Neural progenitor cell (in vitro differentiated cells): ENCODE results near the gene ARL16. TPM values are rescaled to one million over a fixed set of nuclear protein-coding genes. Genes with fewer than 3 reads are reported as not detected.

Source experiments
- DNase-seq: peaks from one replicate; pipeline ENCODE4 v3.0.0-alpha.2; 2016; ENCODE audit warnings: low spot score
- H2AFZ ChIP-seq: fragments of 200-600 bp; sonication (generic); replicated peaks from 2 replicates; pipeline ENCODE4 v1.6.1; 2016; ENCODE audit warnings: antibody characterized with exemption
- H3F3A ChIP-seq: fragments of 200-600 bp; sonication (generic); 2 replicates; pipeline ENCODE4 v1.6.1; 2016; ENCODE audit warnings: antibody characterized with exemption, low read depth
- H3K27ac ChIP-seq: fragments of 200-600 bp; sonication (generic); 2 replicates; pipeline ENCODE4 v1.5.1; 2016; ENCODE audit warnings: mild to moderate bottlenecking
- H3K27me3 ChIP-seq: fragments of 200-600 bp; sonication (generic); 2 replicates; pipeline ENCODE4 v1.6.1; 2016; ENCODE audit warnings: mild to moderate bottlenecking, moderate library complexity
- H3K36me3 ChIP-seq: fragments of 200-600 bp; sonication (generic); 2 replicates; pipeline ENCODE4 v1.5.1; 2016
- H3K4me1 ChIP-seq: fragments of 200-600 bp; sonication (generic); 2 replicates; pipeline ENCODE4 v1.6.1; 2016; ENCODE audit warnings: mixed run types
- H3K4me2 ChIP-seq: fragments of 200-600 bp; sonication (generic); 2 replicates; pipeline ENCODE4 v1.6.1; 2016
- H3K4me3 ChIP-seq: fragments of 200-600 bp; sonication (generic); 2 replicates; pipeline ENCODE4 v1.5.1; 2016
- H3K79me2 ChIP-seq: fragments of 200-600 bp; sonication (generic); 2 replicates; pipeline ENCODE4 v1.6.1; 2016; ENCODE audit warnings: low read depth
- H3K9ac ChIP-seq: fragments of 200-600 bp; sonication (generic); 2 replicates; pipeline ENCODE4 v1.6.1; 2016
- H3K9me3 ChIP-seq: fragments of 200-600 bp; sonication (generic); 2 replicates; pipeline ENCODE4 v1.5.1; 2016; ENCODE audit warnings: low read depth
- H4K20me1 ChIP-seq: fragments of 200-600 bp; sonication (generic); 2 replicates; pipeline ENCODE4 v1.6.1; 2016; ENCODE audit warnings: low read depth
- H3K27ac Mint-ChIP-seq: 3 replicates; pipeline ENCODE4 v1.8.0; 2021; ENCODE audit warnings: mixed read lengths
- H3K27me3 Mint-ChIP-seq: 2 replicates; pipeline ENCODE4 v1.8.0; 2022; ENCODE audit warnings: low read depth, mild to moderate bottlenecking, inconsistent platforms, moderate library complexity, mixed read lengths; ENCODE audit not compliant: insufficient read depth
- H3K36me3 Mint-ChIP-seq: 3 replicates; pipeline ENCODE4 v1.8.0; 2021; ENCODE audit warnings: mixed read lengths
- H3K4me1 Mint-ChIP-seq: 3 replicates; pipeline ENCODE4 v1.8.0; 2021; ENCODE audit warnings: mixed read lengths
- H3K4me3 Mint-ChIP-seq: 3 replicates; pipeline ENCODE4 v1.8.0; 2021; ENCODE audit warnings: mild to moderate bottlenecking, moderate library complexity, mixed read lengths
- H3K9me3 Mint-ChIP-seq: 3 replicates; pipeline ENCODE4 v1.8.0; 2020; ENCODE audit warnings: mixed read lengths
- CTCF ChIP-seq: fragments of 200-600 bp; sonication (generic); IDR thresholded peaks from 2 replicates; pipeline ENCODE4 v1.5.1; 2017; ENCODE audit warnings: antibody characterized with exemption, mild to moderate bottlenecking
- EZH2 ChIP-seq: fragments of 200-600 bp; sonication (generic); IDR thresholded peaks from 2 replicates; pipeline ENCODE4 v1.6.1; 2017; ENCODE audit warnings: antibody characterized with exemption, mild to moderate bottlenecking, moderate library complexity
- EZH2phosphoT487 ChIP-seq: fragments of 200-600 bp; sonication (generic); IDR thresholded peaks from 2 replicates; pipeline ENCODE4 v1.6.1; 2017; ENCODE audit warnings: antibody characterized with exemption
- total RNA-seq: library from RNA; depleted of rRNA; stranded (reverse); fragments of >200 nt; gene quantifications from 2 replicates; pipeline ENCODE4 v1.2.3, GENCODE V29; 2015; ENCODE audit warnings: low replicate concordance

The ARL16 gene
- total RNA-seq, 1 donor from 2014 or later, result 31.2 TPM

DNA sequence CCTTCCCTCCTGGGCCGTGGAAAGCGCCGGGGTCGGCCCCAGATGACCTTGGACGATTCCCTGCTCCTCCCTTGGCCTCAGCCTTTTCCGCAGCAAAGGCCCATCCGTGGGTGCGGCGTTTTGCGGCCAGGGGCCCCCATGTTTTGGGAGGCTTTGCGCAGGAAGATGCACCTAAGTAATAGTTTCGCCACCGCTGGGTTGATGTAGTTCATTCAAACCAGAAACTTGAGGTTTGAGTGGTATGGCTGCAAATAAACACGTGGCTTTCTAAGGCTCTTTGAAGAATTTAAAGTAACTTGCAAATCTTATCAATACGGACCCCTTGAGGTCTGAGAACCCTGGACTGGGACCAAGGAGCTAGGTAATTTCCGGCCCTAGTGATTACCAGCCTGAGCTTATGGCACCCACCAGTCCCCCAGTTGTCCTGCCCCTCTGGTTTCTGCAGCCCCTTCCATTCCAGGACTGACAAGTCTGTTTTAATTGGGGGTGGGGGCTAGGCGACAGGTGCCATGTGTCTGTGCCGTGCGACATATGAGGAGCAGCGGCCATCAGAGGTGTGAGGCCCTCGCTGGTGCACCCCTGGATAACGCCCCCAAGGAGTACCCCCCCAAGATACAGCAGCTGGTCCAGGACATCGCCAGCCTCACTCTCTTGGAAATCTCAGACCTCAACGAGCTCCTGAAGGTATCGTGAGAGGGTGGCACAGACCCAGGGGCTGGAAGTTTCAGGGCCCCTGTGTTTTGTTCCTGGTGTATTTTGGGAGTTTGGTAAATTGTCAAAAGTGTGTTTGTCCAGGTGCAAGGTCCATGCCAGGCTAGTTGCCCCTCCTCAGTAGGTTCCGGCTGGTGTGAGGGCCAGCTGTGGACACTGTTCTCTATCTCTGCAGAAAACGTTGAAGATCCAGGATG, 20.4 kb upstream of the ARL16 start:
- no peak for TF ChIP-seq EZH2phosphoT487
- no peak for TF ChIP-seq CTCF
- TF ChIP-seq EZH2, result no peak
- Histone ChIP-seq H3K36me3 (no peaks in the 10 kb centered on the region), H2AFZ (peak overlapping the region; percentile 30), H3K9ac (peak overlapping the region; percentile 99), H3K4me3 (peak overlapping the region; percentile 92), H3K27ac (no peak overlapping the region), H3K79me2 (peaks cover 64% of the 10 kb centered on the region), H4K20me1 (peaks cover 29% of the 10 kb centered on the region), H3K27me3 (no peaks in the 10 kb centered on the region), H3K4me1 (peaks cover 14% of the 10 kb centered on the region), H3K9me3 (no peaks in the 10 kb centered on the region), H3K4me2 (peak overlapping the region; percentile 96), H3F3A (peaks cover 20% of the 10 kb centered on the region)
- no peak overlapping the region for H3K27ac Mint-ChIP-seq
- peak overlapping the region; percentile 86 for H3K4me3 Mint-ChIP-seq
- peaks cover 16% of the 10 kb centered on the region for H3K36me3 Mint-ChIP-seq
- H3K4me1 Mint-ChIP-seq, result peaks cover 23% of the 10 kb centered on the region
- H3K9me3 Mint-ChIP-seq, result no peaks in the 10 kb centered on the region
- peaks cover 7% of the 10 kb centered on the region for H3K27me3 Mint-ChIP-seq
- no peak for DNase-seq

GRCh38 chr17:81702934-81703746, 19.5 kb upstream of the ARL16 start, which contains the start of gene MRPL12:
TSS of gene MRPL12 (plus strand) at chr17:81703367. CDS start at chr17:81703502, 135 bp downstream.
- Histone ChIP-seq H3F3A (peaks cover 16% of the 10 kb centered on the region), H4K20me1 (peaks cover 36% of the 10 kb centered on the region), H3K4me3 (peak within 1 kb of the TSS; percentile 92), H3K4me1 (peaks cover 14% of the 10 kb centered on the region), H3K79me2 (peaks cover 70% of the 10 kb centered on the region), H3K9ac (peak within 1 kb of the TSS; percentile 99), H3K27ac (peak within 1 kb of the TSS; percentile 80), H3K4me2 (peak within 1 kb of the TSS; percentile 96), H3K9me3 (no peaks in the 10 kb centered on the region), H3K36me3 (no peaks in the 10 kb centered on the region), H3K27me3 (no peaks in the 10 kb centered on the region), H2AFZ (peak within 1 kb of the TSS; percentile 75)
- Mint-ChIP-seq H3K36me3 (peaks cover 22% of the 10 kb centered on the region), H3K4me1 (peaks cover 23% of the 10 kb centered on the region), H3K4me3 (peak within 1 kb of the TSS; percentile 96), H3K27ac (peak within 1 kb of the TSS; percentile 93), H3K27me3 (peaks cover 7% of the 10 kb centered on the region), H3K9me3 (peaks cover 2% of the 10 kb centered on the region)
- DNase-seq, result peak; percentile 99
- TF ChIP-seq CTCF (no peak), EZH2 (no peak), EZH2phosphoT487 (no peak)

- Histone ChIP-seq H3K4me3 (peak overlapping the region; percentile 92), H3K4me1 (peaks cover 14% of the 10 kb centered on the region), H2AFZ (no peak overlapping the region), H4K20me1 (peaks cover 36% of the 10 kb centered on the region), H3K79me2 (peaks cover 76% of the 10 kb centered on the region), H3K4me2 (peak overlapping the region; percentile 96), H3K27ac (no peak overlapping the region), H3K9me3 (no peaks in the 10 kb centered on the region), H3K36me3 (no peaks in the 10 kb centered on the region), H3K9ac (no peak overlapping the region), H3F3A (peaks cover 16% of the 10 kb centered on the region), H3K27me3 (no peaks in the 10 kb centered on the region)
- Mint-ChIP-seq H3K4me3 (peak overlapping the region; percentile 96), H3K27me3 (peaks cover 7% of the 10 kb centered on the region), H3K4me1 (peaks cover 23% of the 10 kb centered on the region), H3K36me3 (peaks cover 24% of the 10 kb centered on the region), H3K27ac (no peak overlapping the region), H3K9me3 (peaks cover 2% of the 10 kb centered on the region)
- no peak for TF ChIP-seq CTCF
- TF ChIP-seq EZH2, result no peak
- no peak for TF ChIP-seq EZH2phosphoT487
- no peak for DNase-seq
Measured at GRCh38 chr17:81701288-81702071, 17.9 kb upstream of the ARL16 start.
